ENCODE results near the gene CCDC174.

Gene CCDC174

DNA sequence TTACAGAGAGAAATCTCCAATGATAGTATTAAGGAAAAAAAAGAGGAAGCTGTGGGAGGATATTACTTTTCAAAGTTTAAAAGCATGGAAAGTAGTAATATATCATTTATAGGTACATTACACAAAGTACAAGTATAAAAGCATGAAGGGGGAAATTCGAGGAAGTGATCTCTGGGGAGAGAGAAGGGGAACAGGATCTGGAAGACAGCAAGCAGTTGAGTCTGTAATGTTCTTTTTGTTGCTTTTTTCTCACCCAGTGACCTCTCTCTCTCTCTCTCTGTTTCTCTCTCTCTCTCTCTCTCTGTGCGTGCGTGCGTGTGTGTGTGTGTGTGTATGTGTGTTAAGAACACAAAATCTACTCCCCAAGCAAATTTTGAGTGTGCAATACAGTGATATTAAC lies 33.6 kb downstream of the CCDC174 start:
- no peak for DNase-seq (ENCODE audit: low spot score)
- no peak for TF ChIP-seq CTCF (IDR thresholded peaks at IDR 0.05; ENCODE audit: extremely low read depth, insufficient read depth, missing control alignments)
- in situ Hi-C loops (cut with MboI; ENCODE audit: low pct_unique_long_range_greater_than_20kb, low sequenced_read_pairs, unreplicated experiment): no loop called here

- no peak for TF ChIP-seq CTCF (IDR thresholded peaks at IDR 0.05; ENCODE audit: extremely low read depth, insufficient read depth, missing control alignments)
- no peak for DNase-seq (ENCODE audit: low spot score)
- in situ Hi-C loops (cut with MboI; ENCODE audit: low pct_unique_long_range_greater_than_20kb, low sequenced_read_pairs, unreplicated experiment): no loop called here
Measured at GRCh38 chr3:14687360-14687759, 35.8 kb downstream of the CCDC174 start.

DNA sequence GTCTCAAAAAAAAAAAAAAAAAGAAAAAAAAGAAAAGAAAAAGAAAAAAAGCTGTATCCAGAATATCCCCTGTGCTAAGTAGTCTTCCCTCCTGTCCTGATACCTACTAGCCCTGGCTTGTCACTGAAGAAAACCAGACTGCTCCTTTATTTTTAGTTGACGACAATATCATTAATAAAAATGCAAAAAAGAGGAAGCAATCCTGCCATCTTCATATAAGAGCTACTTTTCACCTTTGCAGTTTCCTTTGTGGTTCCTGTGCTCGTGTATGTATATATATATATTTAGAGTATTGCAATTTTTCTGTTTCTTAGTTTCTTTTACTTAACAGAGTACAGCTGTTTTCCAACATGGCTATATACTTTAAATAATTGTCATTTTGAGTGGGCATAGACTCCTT lies 37.0 kb downstream of the CCDC174 start:
- in situ Hi-C loops (cut with MboI; ENCODE audit: low pct_unique_long_range_greater_than_20kb, low sequenced_read_pairs, unreplicated experiment): no loop called here
- no peak for TF ChIP-seq CTCF (IDR thresholded peaks at IDR 0.05; ENCODE audit: extremely low read depth, insufficient read depth, missing control alignments)
- no peak for DNase-seq (ENCODE audit: low spot score)

- peak; percentile 42 for DNase-seq (ENCODE audit: low spot score)
- in situ Hi-C loops (cut with MboI; ENCODE audit: low pct_unique_long_range_greater_than_20kb, low sequenced_read_pairs, unreplicated experiment): no loop called here
Measured at GRCh38 chr3:14689247-14689980, 37.9 kb downstream of the CCDC174 start.

GRCh38 chr3:14691239-14691638 lies 39.7 kb downstream of the CCDC174 start:
- TF ChIP-seq CTCF (IDR thresholded peaks at IDR 0.05; ENCODE audit: extremely low read depth, insufficient read depth, missing control alignments): no peak
- in situ Hi-C loops (cut with MboI; ENCODE audit: low pct_unique_long_range_greater_than_20kb, low sequenced_read_pairs, unreplicated experiment): no loop called here
- peak; percentile 58 for DNase-seq (ENCODE audit: low spot score)

More at GRCh38 chr3:14689247-14689980, 37.9 kb downstream of the CCDC174 start:
- no peak for TF ChIP-seq CTCF (IDR thresholded peaks at IDR 0.05; ENCODE audit: extremely low read depth, insufficient read depth, missing control alignments)

DNA sequence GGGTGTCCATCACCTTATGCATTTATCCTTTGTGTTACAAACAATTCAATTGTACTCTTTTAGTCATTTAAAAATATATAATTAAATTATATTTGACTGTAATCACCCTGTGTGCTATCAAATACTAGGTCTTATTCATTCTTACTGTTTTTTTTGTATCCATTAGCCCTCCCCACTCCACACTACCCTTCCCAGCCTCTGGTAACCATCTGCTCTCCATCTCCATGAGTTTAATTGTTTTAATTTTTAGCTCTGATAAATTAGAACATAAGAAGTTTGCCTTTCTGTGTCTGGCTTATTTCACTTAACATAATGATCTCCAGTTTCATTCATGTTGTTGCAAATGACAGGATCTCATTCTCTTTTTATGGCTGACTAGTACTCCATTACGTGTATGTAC lies 40.2 kb downstream of the CCDC174 start:
- TF ChIP-seq CTCF (IDR thresholded peaks at IDR 0.05; ENCODE audit: extremely low read depth, insufficient read depth, missing control alignments): no peak
- no peak for DNase-seq (ENCODE audit: low spot score)
- in situ Hi-C loops (cut with MboI; ENCODE audit: low pct_unique_long_range_greater_than_20kb, low sequenced_read_pairs, unreplicated experiment): no loop called here

All from GM13977 (cell line).